HG03139 (cell line): Measurements from ENCODE around the gene SPTSSA.
"Not testable (repeated sequence)": the region's sequence is repeated elsewhere in the genome, so short reads cannot be mapped to it uniquely, and the experiment has no call there.

ENCODE experiments used
- ATAC-seq: cut with Tn5 transposase; IDR thresholded peaks from one replicate; pipeline ENCODE4 v1.9.1; 2021; ENCODE audit not compliant: unreplicated experiment

The SPTSSA gene

GRCh38 chr14:34428102-34428466 lies 34.0 kb downstream of the SPTSSA start:
- ATAC-seq: not testable (repeated sequence)

GRCh38 chr14:34426313-34427295 lies 35.4 kb downstream of the SPTSSA start:
- no peak for ATAC-seq

- no peak for ATAC-seq
These were observed 36.8 kb downstream of the SPTSSA start for GRCh38 chr14:34425095-34425851.

GRCh38 chr14:34424488-34424887 lies 37.6 kb downstream of the SPTSSA start:
- no peak for ATAC-seq

- ATAC-seq: no peak
These were observed 38.6 kb downstream of the SPTSSA start for GRCh38 chr14:34423445-34423844.

GRCh38 chr14:34420547-34421150 lies 41.4 kb downstream of the SPTSSA start:
- ATAC-seq: no peak

GRCh38 chr14:34409721-34410120 lies 52.3 kb downstream of the SPTSSA start:
- ATAC-seq: no peak

GRCh38 chr14:34407951-34408350 lies 54.1 kb downstream of the SPTSSA start:
- ATAC-seq: no peak

- ATAC-seq: no peak
These were observed 57.6 kb downstream of the SPTSSA start for GRCh38 chr14:34404416-34404815.

- ATAC-seq: no peak
These were observed 58.4 kb downstream of the SPTSSA start for GRCh38 chr14:34403646-34404045.

GRCh38 chr14:34398024-34398423 lies 64.0 kb downstream of the SPTSSA start:
- no peak for ATAC-seq

- no peak for ATAC-seq
These were observed 74.0 kb downstream of the SPTSSA start for GRCh38 chr14:34387974-34388516.

GRCh38 chr14:34386865-34387485 lies 75.1 kb downstream of the SPTSSA start:
- ATAC-seq: no peak

- not testable (repeated sequence) for ATAC-seq
These were observed 76.2 kb downstream of the SPTSSA start for GRCh38 chr14:34385881-34386280.

- no peak for ATAC-seq
These were observed 78.2 kb downstream of the SPTSSA start for GRCh38 chr14:34383839-34384238.
